Measurements from ENCODE around the gene ADCY10.

- TF ChIP-seq PATZ1 (CRISPR knock-in tag; IDR thresholded peaks at IDR 0.05; ENCODE audit: borderline replicate concordance) (no peak), TOX (CRISPR knock-in tag; IDR thresholded peaks at IDR 0.05; ENCODE audit: borderline replicate concordance) (no peak), TSHZ2 (CRISPR knock-in tag; IDR thresholded peaks at IDR 0.05) (no peak), POU6F1 (CRISPR knock-in tag; IDR thresholded peaks at IDR 0.05; ENCODE audit: borderline replicate concordance, low read depth) (no peak), GLIS3 (CRISPR knock-in tag; IDR thresholded peaks at IDR 0.05) (no peak), CREB5 (CRISPR knock-in tag; IDR thresholded peaks at IDR 0.05; ENCODE audit: low read depth) (no peak), ZFP3 (CRISPR knock-in tag; IDR thresholded peaks at IDR 0.05) (no peak), ZFP30 (CRISPR knock-in tag; IDR thresholded peaks at IDR 0.05) (no peak)
Measured at GRCh38 chr1:167821356-167821685, 92.6 kb downstream of the ADCY10 start.

Measured in SK-N-SH treated with all-trans-retinoic acid at 6 μM for 48 hours (cell line).